ENCODE results near the gene KRTAP21-3. TPM values are rescaled to one million over a fixed set of nuclear protein-coding genes. Genes with fewer than 3 reads are reported as not detected.
"Not testable (repeated sequence)": the region's sequence is repeated elsewhere in the genome, so short reads cannot be mapped to it uniquely, and the experiment has no call there.

The KRTAP21-3 gene, protein sequence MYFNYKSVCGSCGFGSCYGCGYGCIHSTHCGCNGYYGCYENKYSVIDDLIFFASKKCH
- polyA plus RNA-seq (2012; ENCODE audit: insufficient read depth, insufficient read length) = not detected

DNA sequence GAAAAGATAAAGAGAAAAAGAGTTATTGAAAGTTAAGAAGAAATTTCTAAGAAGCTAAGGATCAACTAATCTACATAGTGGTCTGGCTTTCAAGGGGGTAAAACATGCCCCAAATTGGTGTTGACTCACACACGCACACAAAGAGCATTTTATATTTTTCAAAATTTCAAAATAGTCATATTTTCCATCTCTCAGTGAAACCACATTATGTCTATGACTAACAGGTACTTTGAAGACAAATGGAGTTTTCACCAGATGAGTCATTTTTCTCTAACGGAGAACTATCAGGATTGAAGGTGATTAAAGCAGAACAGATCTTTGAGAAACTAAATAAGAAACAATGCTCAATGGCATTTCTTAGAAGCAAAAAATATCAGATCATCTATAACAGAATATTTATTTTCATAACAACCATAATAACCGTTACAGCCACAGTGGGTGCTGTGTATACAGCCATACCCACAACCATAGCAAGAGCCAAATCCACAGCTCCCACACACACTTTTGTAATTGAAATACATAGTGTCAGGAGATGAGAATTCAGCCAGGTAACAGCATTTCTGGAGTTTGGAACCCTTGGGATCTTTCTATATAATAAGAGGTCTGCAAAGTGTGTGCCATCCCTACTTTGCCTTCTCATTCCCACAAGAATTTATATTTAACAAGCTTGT lies at the start of gene KRTAP21-3:
TSS of gene KRTAP21-3 (minus strand) at position 539 of the 671 bp plus-strand sequence. CDS start at position 521, 18 bp downstream.
- H3K4me3 ChIP-seq (ENCODE audit: low read length) = no peak within 1 kb of the TSS
- no peak for DNase-seq (ENCODE audit: low read depth, low spot score)

DNA sequence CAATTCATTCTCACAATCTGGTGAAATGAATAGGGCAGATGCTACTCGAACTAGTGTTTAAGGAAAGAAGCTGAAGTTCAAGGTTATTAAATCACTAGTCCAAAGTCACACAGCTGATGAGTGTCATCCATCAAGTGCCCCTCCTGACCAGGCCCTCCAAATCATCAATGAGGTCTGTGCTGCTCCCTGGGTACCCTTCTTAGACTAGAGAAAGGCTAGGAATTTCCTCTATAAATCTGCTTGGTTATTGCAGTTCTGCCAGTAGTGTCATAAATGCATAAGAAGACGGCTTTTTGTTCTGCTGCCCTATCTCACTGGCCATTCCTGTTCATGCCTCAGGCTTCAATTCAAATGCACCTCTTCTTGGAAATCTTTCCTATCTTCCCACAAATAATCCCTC lies 42.2 kb upstream of the KRTAP21-3 start:
- no peak overlapping the region for H3K4me3 ChIP-seq (ENCODE audit: low read length)
- DNase-seq (ENCODE audit: low read depth, low spot score) = no peak

DNA sequence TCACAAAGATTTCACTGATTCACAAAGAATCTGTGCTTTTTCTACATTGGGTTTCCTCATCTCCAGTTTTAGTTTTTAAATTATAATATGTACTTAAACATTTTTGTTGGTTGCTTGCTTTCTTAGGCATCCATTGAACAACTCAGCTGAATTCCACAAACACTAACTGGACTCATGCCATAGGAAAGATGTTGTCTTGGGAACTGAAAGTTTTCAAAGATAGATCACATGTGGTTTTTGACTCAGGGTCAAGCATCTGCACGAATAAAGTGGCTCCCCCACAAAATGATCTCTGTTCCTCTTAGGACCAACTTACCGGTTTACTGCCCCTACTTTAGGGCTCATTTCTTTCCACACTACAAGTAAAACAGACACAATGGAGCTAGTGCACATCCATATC lies 39.7 kb upstream of the KRTAP21-3 start:
- DNase-seq (ENCODE audit: low read depth, low spot score) = no peak
- no peak overlapping the region for H3K4me3 ChIP-seq (ENCODE audit: low read length)

DNA sequence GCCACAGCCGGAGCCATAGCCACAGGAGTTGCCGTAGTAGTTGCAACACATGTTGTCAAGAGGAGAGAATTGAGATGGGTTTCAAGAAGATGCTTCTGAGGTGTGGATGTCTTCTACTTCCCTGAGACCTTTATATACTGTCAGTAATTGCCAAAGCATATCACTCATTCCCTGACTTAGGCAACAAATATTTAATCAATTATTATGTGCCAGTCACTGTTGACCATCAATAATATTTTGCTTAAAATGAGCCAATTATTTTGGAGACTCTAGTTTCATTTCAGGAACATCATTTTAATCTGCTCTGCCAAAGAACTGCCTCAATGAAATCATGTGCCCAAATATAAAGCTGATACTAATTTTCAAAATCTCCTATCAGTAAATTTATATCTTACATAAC lies 36.8 kb upstream of the KRTAP21-3 start, which contains the start of gene KRTAP21-1:
TSS of gene KRTAP21-1 (minus strand) at position 101 of the 400 bp plus-strand sequence. CDS start at position 51, 50 bp downstream.
- H3K4me3 ChIP-seq (ENCODE audit: low read length); DNase-seq (ENCODE audit: low read depth, low spot score): not testable (repeated sequence)

DNA sequence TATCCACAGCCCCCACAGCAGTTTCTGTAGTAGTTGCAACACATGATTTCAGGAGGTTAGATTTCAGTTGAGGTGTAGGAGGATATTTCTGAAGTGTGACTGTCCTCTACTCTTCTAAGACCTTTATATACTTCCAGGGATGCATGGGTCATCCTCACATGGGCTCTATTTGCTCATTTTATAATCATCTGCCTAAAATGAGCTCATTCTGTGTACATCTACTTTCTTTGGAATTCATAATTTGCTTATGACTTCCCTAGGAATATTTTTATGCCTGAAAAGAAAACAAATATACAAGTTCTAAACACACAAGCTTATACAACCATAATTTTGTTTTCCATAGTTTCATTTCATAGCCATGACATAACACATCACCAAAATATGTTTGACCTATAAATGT lies 28.6 kb upstream of the KRTAP21-3 start, which contains the start of gene KRTAP21-2:
TSS of gene KRTAP21-2 (minus strand) at position 101 of the 400 bp plus-strand sequence. CDS start at position 44, 57 bp downstream.
- no peak for DNase-seq (ENCODE audit: low read depth, low spot score)
- no peak within 1 kb of the TSS for H3K4me3 ChIP-seq (ENCODE audit: low read length)

DNA sequence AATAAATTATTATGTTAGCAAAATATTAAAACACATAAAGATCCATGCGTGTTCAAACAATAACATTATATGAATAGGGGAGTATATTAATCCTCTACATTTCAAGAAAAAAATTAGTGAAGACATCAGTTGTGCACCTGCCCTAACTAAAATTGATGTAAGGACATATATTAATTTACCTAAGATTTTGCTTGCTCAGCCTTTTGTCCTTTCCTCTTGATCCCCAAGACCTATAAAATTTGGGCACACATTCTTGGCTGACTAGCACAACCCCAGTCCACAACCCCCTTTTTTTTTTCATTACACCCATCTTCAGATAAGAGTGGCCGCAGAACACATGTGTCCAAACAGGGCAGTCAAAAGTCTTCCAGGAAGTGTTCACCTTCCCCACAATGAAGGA lies 21.9 kb upstream of the KRTAP21-3 start:
- no peak overlapping the region for H3K4me3 ChIP-seq (ENCODE audit: low read length)
- DNase-seq (ENCODE audit: low read depth, low spot score) = no peak

DNA sequence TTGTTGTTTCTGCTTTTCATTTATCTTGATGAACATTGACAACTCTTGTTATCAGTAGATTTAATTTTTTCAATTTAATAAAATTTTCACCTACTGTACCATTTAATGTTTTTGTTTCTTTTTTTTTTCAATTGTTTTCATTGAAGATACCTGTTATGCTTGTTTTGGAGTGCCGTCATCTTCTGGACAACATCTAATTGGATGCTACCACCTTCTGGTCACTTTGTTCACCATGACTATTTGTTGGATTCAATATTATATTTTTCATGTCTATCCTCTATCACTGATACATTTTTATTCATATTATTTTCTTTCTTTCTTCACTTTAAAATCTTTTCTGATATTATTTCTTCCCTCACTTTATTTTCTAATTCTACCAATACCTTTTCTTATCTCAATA lies 14.4 kb upstream of the KRTAP21-3 start:
- no peak overlapping the region for H3K4me3 ChIP-seq (ENCODE audit: low read length)
- DNase-seq (ENCODE audit: low read depth, low spot score) = no peak

DNA sequence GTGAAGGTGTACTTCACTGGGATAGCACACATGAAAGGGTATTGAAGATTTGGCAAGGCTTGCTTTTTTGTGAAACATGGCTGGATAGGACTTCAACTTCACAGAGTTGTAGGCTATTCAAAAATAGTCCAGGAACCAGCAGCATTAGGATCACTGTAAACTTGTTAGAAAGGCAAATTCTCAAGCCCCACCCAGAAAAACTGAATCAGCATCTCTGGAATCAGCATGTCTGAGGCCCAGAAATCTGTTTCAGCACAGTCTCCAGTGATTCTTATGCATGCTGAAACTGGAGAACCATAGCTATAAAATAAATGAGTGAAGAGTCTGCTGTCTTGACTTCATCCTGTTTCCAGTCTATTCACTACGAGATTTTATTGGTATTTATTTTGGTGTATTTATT lies 8.1 kb upstream of the KRTAP21-3 start:
- no peak overlapping the region for H3K4me3 ChIP-seq (ENCODE audit: low read length)
- DNase-seq (ENCODE audit: low read depth, low spot score) = no peak

DNA sequence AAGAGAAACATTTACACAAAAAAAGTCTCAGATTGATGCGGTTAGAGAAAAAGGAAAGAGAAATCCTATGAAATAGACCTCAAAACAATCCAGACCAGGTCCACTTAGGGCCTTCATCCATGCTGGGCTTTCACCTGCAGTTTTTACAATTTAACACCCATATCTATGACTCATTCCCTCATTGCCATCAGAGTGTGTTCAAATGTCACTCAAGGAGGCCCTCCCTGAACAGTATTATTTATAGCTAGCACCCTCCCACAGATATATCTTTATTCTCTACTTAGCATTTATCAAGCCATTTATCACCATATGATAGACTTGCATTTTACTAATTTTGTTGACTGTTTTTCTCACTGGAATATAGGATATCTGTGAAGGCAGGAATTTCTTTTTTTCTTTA lies 824 bp upstream of the KRTAP21-3 start:
- no peak for DNase-seq (ENCODE audit: low read depth, low spot score)

DNA sequence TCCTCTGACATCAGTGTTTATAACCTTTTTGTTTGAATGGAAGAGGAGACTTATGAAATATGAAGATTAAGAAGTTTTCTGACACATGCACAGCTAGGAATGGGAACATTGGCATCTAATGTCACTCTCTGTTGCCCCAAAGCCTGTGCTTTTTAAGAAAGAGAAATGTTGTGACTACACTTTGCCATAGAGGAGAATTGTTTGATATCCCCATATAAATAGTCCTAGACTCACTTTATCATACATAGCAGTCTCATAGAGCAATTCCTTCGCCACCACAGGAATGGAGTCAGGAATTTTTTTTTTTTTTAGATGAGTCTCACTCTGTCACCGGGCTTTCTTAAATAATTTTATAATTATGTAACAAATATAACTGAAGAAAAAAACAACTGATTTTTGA lies 1.5 kb downstream of the KRTAP21-3 start:
- no peak for DNase-seq (ENCODE audit: low read depth, low spot score)
- no peak overlapping the region for H3K4me3 ChIP-seq (ENCODE audit: low read length)

More for the DNA sequence above, 824 bp upstream of the KRTAP21-3 start:
- no peak overlapping the region for H3K4me3 ChIP-seq (ENCODE audit: low read length)

DNA sequence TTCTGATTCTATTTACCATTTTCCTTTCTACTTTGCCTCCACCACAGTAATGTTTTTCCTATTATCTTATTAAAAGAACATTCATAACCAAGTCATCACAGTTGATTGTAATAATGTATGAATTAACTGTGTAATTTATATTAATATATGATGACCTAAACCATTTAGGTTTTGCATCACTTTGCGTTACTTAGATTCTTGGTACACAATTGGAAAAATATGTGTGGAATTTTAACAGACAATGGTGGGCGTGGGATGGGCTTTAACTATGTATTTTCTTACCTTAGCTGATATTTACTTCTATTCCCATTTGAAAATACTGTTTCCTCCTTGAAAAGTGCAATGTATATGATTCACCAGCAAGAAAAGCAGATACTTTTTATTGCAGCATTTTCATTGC lies 3.6 kb downstream of the KRTAP21-3 start:
- no peak overlapping the region for H3K4me3 ChIP-seq (ENCODE audit: low read length)
- DNase-seq (ENCODE audit: low read depth, low spot score) = no peak

DNA sequence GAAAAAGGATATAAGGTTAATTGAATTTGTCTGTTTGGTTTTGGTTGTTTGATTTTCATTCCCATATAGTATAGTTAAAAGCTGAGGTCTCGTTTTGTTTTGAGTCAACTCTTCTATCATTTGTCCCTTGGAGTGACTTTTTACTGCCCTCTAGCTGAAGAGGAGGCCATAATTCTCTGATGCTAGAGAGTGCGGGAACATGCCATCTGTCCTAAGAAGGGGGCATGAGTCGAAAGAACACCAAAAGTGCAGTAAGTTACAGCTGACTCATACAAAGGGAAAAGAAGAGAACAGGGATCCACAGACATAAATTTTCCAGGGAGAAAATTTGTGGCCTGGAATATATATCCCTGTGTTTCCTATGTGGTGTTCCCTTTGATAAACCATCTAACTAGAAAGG lies 4.1 kb downstream of the KRTAP21-3 start:
- no peak for DNase-seq (ENCODE audit: low read depth, low spot score)

DNA sequence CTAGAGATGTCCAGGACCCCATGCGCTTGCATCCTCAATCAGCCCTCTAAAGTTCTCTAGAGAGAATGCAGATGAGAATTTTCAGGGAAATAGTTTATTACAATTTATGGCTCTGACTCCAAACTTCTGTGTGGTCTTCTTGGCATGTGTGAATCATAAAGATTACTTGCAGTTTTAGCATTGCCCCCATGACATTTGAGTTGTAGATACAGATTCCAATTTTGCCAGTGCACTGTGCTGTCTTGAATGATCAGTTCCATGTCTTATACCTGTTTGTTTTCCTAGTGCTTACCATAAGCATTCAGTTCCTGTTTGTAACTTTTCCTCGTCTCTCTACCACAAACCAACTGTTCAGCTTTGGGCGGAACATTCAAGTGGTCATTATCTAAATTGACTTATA lies 4.8 kb downstream of the KRTAP21-3 start:
- no peak for DNase-seq (ENCODE audit: low read depth, low spot score)
- H3K4me3 ChIP-seq (ENCODE audit: low read length) = no peak overlapping the region

More for the DNA sequence above, 4.1 kb downstream of the KRTAP21-3 start:
- H3K4me3 ChIP-seq (ENCODE audit: low read length) = no peak overlapping the region

DNA sequence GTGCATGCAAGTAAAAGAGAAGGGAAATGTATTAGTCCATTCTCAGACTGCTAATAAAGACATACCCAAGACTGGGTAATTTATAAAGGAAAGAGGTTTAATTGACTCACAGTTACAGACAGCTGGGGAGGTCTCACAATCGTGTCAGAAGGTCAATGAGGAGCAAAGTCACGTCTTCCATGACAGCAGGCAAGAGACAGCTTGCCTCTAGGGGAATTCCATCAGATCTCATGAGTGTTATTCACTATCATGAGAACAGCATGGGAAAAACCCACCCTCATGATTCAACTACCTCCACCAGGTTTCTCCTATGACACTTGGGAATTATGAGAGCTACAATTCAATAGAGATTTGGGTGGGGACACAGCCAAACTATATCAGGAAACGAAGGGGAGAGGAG lies 8.1 kb downstream of the KRTAP21-3 start:
- DNase-seq (ENCODE audit: low read depth, low spot score) = no peak
- no peak overlapping the region for H3K4me3 ChIP-seq (ENCODE audit: low read length)

DNA sequence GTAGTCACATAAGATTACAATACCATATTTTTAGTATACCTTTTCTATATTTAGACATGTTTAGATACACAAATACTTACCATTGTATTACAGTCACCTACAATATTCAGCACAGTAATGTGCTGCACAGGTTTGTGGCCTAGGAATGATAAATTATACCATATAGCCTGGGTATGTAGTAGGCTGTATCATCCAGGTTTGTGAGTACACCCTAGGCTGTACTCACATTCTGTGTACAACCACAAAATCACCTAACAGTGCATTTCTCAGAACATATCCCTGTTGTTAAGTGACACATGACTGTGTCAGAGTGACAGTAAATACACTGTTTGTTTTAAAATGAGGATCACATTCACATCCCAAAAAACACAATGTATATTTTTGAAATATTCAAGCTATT lies 11.2 kb downstream of the KRTAP21-3 start:
- no peak for DNase-seq (ENCODE audit: low read depth, low spot score)
- no peak overlapping the region for H3K4me3 ChIP-seq (ENCODE audit: low read length)

DNA sequence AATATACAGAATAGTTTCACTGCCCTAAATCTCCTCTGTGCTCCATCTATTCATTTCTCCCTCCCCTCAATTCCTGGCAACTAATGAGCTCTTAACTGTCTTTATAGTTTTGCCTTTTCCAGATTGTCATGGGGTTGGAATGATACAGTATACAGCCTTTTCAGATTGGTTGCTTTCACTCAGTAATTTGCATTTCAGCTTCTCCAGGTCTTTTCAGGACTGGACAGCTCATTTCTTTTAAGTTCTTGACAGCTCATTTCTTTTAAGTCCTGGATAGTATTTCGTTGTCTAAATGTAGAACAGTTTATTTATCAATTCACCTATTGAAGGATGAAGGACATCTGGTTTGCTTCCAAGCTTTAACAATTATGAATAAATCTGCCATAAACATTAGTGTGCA lies 22.6 kb downstream of the KRTAP21-3 start:
- DNase-seq (ENCODE audit: low read depth, low spot score) = peak; percentile 21
- H3K4me3 ChIP-seq (ENCODE audit: low read length) = no peak overlapping the region

DNA sequence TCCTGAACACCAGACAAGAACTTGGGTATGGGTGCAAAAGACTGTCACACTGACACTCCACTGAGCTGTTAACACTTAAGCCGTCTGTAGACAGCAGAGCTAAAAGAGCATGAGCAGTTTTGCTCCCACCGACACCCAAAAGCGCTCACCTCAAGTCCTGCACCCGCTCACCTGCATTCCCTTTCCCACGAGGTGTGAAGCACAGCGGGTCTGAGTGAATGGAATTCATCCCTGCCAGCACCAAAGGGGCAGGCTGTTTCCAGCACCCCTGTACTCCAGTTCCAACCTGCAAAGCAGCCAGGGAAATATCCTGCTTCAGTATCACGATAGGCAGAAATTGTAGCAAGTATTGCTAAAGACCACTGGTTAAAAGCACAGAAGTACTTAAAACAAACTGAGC lies 28.8 kb downstream of the KRTAP21-3 start:
- H3K4me3 ChIP-seq (ENCODE audit: low read length) = no peak overlapping the region
- no peak for DNase-seq (ENCODE audit: low read depth, low spot score)

DNA sequence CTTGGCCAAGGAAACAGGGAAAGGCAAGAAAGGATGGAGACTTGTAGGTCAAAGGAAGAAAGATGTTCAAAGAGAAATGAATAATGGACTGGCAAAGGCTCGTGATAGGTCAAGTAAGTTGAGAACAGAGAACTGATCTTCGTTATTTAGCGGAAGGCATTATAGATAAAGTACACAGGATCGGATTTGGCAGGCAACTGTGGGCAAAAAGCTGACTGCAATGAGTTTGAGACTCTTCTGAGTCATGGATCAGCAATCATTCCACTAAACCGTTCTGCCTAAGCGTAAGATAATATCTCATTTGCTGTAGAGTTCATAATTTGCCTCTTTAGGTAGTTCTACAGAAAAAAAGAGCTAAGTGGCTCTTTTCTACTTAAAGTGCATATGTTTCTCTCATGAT lies 34.1 kb downstream of the KRTAP21-3 start:
- H3K4me3 ChIP-seq (ENCODE audit: low read length) = no peak overlapping the region
- DNase-seq (ENCODE audit: low read depth, low spot score) = no peak

DNA sequence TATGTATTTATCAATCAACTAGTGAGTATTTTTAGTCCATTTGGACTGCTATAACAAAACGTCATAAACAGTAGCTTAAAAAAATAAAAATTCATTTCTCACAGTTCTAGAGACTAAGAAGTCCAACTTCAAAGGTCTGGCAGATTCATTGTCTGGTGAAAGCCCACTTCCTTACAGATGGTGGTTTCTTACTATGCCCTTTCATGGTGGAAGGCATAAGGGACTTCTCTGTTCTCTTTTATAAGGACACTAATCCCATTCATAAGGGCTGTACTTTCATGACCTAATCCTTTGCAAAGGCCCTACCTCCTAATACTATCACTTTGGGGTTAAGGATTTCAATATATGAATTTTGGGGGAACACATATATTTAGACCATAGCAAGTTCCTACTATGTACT lies 38.0 kb downstream of the KRTAP21-3 start:
- no peak for DNase-seq (ENCODE audit: low read depth, low spot score)

DNA sequence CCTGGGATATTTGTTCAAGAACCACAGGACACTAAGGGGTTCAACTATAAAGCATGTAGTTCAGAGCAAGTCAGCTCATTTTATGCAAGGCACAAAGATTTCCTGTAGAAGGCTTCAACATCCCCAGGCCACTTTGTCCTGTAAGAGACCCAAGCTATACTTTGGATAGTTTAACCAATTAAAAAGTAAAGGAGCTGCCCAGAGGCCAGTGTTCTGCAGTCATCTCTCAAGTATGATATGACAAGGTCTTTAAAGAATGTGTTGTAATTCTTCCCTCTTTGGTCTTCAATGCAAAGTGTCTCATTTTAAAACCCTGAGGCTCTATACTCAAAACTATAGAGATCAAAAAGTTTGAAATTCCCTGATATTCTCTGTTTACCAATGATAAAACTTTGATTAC lies 41.8 kb downstream of the KRTAP21-3 start:
- H3K4me3 ChIP-seq (ENCODE audit: low read length) = no peak overlapping the region
- DNase-seq (ENCODE audit: low read depth, low spot score) = no peak

More for the DNA sequence above, 38.0 kb downstream of the KRTAP21-3 start:
- no peak overlapping the region for H3K4me3 ChIP-seq (ENCODE audit: low read length)

DNA sequence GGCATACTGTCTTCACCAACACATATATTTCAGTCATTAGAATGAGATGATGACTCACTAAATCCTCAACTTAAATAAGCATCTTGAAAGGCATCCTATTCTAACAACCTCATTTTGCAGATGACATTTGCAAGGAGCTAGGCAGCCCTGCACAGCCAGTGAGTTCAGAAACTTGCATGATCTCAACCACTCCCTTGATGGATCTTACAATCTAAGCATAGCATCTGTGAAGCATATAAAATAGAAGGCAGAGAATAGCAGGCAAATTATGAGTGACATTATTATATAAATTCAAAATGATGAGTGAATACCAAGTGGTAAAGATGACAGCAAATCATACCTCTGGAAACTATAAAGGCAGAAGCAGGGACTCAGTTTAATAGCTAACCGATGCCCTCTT lies 44.3 kb downstream of the KRTAP21-3 start:
- DNase-seq (ENCODE audit: low read depth, low spot score) = no peak
- no peak overlapping the region for H3K4me3 ChIP-seq (ENCODE audit: low read length)

Measured in Jurkat, Clone E6-1 (cell line).